ENCODE results near the gene TPRX1.

GRCh38 chr19:47768604-47769003 is 35.7 kb downstream of the TPRX1 start:
- no peak for TF ChIP-seq EZH2 (IDR thresholded peaks at IDR 0.05; ENCODE audit: low read depth)
- TF ChIP-seq, protein P1, sequence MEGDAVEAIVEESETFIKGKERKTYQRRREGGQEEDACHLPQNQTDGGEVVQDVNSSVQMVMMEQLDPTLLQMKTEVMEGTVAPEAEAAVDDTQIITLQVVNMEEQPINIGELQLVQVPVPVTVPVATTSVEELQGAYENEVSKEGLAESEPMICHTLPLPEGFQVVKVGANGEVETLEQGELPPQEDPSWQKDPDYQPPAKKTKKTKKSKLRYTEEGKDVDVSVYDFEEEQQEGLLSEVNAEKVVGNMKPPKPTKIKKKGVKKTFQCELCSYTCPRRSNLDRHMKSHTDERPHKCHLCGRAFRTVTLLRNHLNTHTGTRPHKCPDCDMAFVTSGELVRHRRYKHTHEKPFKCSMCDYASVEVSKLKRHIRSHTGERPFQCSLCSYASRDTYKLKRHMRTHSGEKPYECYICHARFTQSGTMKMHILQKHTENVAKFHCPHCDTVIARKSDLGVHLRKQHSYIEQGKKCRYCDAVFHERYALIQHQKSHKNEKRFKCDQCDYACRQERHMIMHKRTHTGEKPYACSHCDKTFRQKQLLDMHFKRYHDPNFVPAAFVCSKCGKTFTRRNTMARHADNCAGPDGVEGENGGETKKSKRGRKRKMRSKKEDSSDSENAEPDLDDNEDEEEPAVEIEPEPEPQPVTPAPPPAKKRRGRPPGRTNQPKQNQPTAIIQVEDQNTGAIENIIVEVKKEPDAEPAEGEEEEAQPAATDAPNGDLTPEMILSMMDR (conservative IDR thresholded peaks at IDR 0.05), result no peak
